Activated CD4-positive, CD25-positive, alpha-beta regulatory T cell treated with anti-CD3 and anti-CD28 coated beads, Interleukin-2, amount 50 U/mL, for 16 hours (primary cell): ENCODE data around the gene DNM1L.

ENCODE experiments used
- DNase-seq: peaks from one replicate; pipeline ENCODE4 v3.0.0-alpha.2; 2020; ENCODE audit warnings: low read depth, low spot score

The DNM1L gene

GRCh38 chr12:32679091-32679919 is at the start of gene DNM1L:
DNM1L (plus strand) TSS chr12:32679301; CDS start chr12:32679364, 63 bp downstream.
- DNase-seq = peak; percentile 86

GRCh38 chr12:32641287-32641901 is 37.7 kb upstream of the DNM1L start:
- no peak for DNase-seq

GRCh38 chr12:32644431-32644830 is 34.7 kb upstream of the DNM1L start:
- DNase-seq = no peak

- no peak for DNase-seq
Measured at GRCh38 chr12:32647275-32647674, 31.8 kb upstream of the DNM1L start.

- no peak for DNase-seq
Measured at GRCh38 chr12:32650508-32650907, 28.6 kb upstream of the DNM1L start.

GRCh38 chr12:32651151-32651955 is 27.7 kb upstream of the DNM1L start:
- DNase-seq = no peak

GRCh38 chr12:32651956-32652210 is 27.2 kb upstream of the DNM1L start:
- DNase-seq = no peak

GRCh38 chr12:32659908-32660440 is 19.1 kb upstream of the DNM1L start:
- DNase-seq = no peak

GRCh38 chr12:32661706-32662105 is 17.4 kb upstream of the DNM1L start:
- no peak for DNase-seq

GRCh38 chr12:32662665-32663064 is 16.4 kb upstream of the DNM1L start:
- DNase-seq = no peak

- no peak for DNase-seq
Measured at GRCh38 chr12:32666018-32666417, 13.1 kb upstream of the DNM1L start.

GRCh38 chr12:32669584-32669983 is 9.5 kb upstream of the DNM1L start:
- DNase-seq = no peak

- DNase-seq = no peak
Measured at GRCh38 chr12:32671930-32672780, 6.9 kb upstream of the DNM1L start.

- DNase-seq = no peak
Measured at GRCh38 chr12:32679920-32680237, 778 bp downstream of the DNM1L start.

GRCh38 chr12:32680787-32681186 is 1.7 kb downstream of the DNM1L start:
- no peak for DNase-seq

- DNase-seq = no peak
Measured at GRCh38 chr12:32681272-32681671, 2.2 kb downstream of the DNM1L start.

- DNase-seq = no peak
Measured at GRCh38 chr12:32686340-32686739, 7.2 kb downstream of the DNM1L start.

GRCh38 chr12:32688786-32689185 is 9.7 kb downstream of the DNM1L start:
- no peak for DNase-seq

- no peak for DNase-seq
Measured at GRCh38 chr12:32690927-32691326, 11.8 kb downstream of the DNM1L start.

- no peak for DNase-seq
Measured at GRCh38 chr12:32692358-32692757, 13.3 kb downstream of the DNM1L start.

- DNase-seq = no peak
Measured at GRCh38 chr12:32693036-32693435, 13.9 kb downstream of the DNM1L start.

- no peak for DNase-seq
Measured at GRCh38 chr12:32695787-32696186, 16.7 kb downstream of the DNM1L start.
